Activated T-cell treated with anti-CD3 and anti-CD28 coated beads, Interleukin-2, amount 50 U/mL, for 48 hours (primary cell): ENCODE data around the gene DGKI.

Experiments
- DNase-seq, 2 experiments: peaks; one replicate each; pipeline ENCODE4 v3.0.0-alpha.2; 2020

The DGKI gene

GRCh38 chr7:137871170-137871915 lies 24.6 kb upstream of the DGKI start:
- no peak for DNase-seq

- no peak for DNase-seq
Measured at GRCh38 chr7:137870684-137871083, 23.9 kb upstream of the DGKI start.

GRCh38 chr7:137870078-137870477 lies 23.3 kb upstream of the DGKI start:
- no peak for DNase-seq

GRCh38 chr7:137869260-137869659 lies 22.5 kb upstream of the DGKI start:
- no peak for DNase-seq

- DNase-seq = no peak
Measured at GRCh38 chr7:137867289-137867688, 20.5 kb upstream of the DGKI start.

- DNase-seq = no peak
Measured at GRCh38 chr7:137865764-137866163, 19.0 kb upstream of the DGKI start.

- no peak for DNase-seq
Measured at GRCh38 chr7:137862964-137863363, 16.2 kb upstream of the DGKI start.

- no peak for DNase-seq
Measured at GRCh38 chr7:137862358-137862757, 15.6 kb upstream of the DGKI start.

GRCh38 chr7:137860542-137860941 lies 13.8 kb upstream of the DGKI start:
- no peak for DNase-seq

- no peak for DNase-seq
Measured at GRCh38 chr7:137853053-137853452, 6.3 kb upstream of the DGKI start.

- no peak for DNase-seq
Measured at GRCh38 chr7:137852108-137852507, 5.3 kb upstream of the DGKI start.

- no peak for DNase-seq
Measured at GRCh38 chr7:137850972-137851945, 4.5 kb upstream of the DGKI start.

GRCh38 chr7:137850571-137850970 lies 3.8 kb upstream of the DGKI start:
- no peak for DNase-seq

- no peak for DNase-seq
Measured at GRCh38 chr7:137848095-137848494, 1.3 kb upstream of the DGKI start.

- no peak for DNase-seq
Measured at GRCh38 chr7:137847568-137848050, 835 bp upstream of the DGKI start.

GRCh38 chr7:137846549-137846826 lies 286 bp downstream of the DGKI start:
- peak in 1 of 2 experiments; percentile 25 for DNase-seq

- no peak for DNase-seq
Measured at GRCh38 chr7:137844677-137845425, 1.9 kb downstream of the DGKI start.

- DNase-seq = no peak
Measured at GRCh38 chr7:137839903-137840779, 6.6 kb downstream of the DGKI start.

GRCh38 chr7:137838706-137839315 lies 8.0 kb downstream of the DGKI start:
- DNase-seq = no peak

- no peak for DNase-seq
Measured at GRCh38 chr7:137836541-137836940, 10.2 kb downstream of the DGKI start.

GRCh38 chr7:137836113-137836509 lies 10.7 kb downstream of the DGKI start:
- no peak for DNase-seq
